HG03469 (cell line): ENCODE results near the gene NPLOC4.

ENCODE experiments used
- ATAC-seq: cut with Tn5 transposase; IDR thresholded peaks from one replicate; pipeline ENCODE4 v1.9.1; 2021; ENCODE audit warnings: mild to moderate bottlenecking, moderate library complexity, moderate number of reproducible peaks; ENCODE audit not compliant: unreplicated experiment

The NPLOC4 gene

DNA sequence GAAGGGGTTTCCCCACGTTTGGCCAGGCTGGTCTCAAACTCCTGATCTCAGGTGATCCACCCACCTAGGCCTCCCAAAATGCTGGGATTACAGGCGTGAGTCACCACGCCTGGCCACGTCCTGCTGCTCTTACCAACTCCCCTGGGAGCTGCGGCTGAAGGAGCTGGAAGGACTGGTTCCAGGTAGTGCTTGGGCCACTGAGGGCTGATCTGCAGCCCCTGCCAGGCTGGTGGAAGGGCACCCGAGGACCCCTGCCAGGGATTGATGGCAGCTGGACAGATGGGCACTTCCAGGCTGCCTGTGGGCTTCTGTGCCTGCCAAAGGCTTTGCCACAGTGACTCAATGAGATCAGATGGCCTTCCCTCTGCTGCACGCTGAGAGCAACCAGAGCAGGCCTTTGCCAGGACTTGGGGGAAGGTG lies 27.1 kb upstream of the NPLOC4 start:
- ATAC-seq: no peak

DNA sequence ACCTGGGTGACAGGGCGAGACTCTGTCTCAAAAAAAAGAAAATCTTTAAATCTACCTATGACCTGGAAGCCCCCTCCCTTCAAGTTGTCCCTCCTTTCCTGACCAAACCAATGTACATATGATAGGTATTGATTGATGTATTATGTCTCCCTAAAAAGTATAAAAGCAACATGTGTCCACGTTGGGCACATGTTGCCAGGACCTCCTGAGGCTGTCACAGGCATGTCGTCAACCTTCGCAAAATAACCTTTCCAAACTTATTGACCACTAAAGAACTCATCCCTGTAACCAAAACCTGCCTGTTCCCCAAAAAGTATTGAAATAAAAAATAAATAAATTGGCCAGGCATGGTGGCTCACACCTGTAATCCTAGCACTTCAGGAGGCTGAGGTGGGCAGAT lies 25.1 kb upstream of the NPLOC4 start:
- ATAC-seq: no peak

DNA sequence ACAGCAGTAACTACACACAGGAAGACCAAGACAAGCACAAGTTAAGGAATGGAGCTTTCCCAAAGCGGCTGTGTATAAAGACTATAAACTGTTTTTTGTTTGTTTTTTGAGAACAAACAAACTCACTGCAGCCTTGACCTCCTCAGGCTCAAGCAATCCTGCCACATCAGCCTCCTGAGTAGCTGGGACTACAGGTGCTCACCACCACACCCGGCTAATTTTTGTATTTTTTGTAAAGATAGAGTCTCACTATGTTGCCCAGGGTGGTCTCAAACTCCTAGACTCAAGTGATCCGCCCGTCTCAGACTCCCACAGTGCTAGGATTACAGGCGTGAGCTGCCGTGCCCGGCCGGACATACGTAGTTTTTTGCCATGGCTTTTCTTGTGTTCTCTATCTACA lies 23.5 kb upstream of the NPLOC4 start:
- ATAC-seq: no peak

- ATAC-seq: no peak
Observed at GRCh38 chr17:81659038-81659437, 22.1 kb upstream of the NPLOC4 start.

GRCh38 chr17:81656835-81657234 lies 19.9 kb upstream of the NPLOC4 start:
- no peak for ATAC-seq

DNA sequence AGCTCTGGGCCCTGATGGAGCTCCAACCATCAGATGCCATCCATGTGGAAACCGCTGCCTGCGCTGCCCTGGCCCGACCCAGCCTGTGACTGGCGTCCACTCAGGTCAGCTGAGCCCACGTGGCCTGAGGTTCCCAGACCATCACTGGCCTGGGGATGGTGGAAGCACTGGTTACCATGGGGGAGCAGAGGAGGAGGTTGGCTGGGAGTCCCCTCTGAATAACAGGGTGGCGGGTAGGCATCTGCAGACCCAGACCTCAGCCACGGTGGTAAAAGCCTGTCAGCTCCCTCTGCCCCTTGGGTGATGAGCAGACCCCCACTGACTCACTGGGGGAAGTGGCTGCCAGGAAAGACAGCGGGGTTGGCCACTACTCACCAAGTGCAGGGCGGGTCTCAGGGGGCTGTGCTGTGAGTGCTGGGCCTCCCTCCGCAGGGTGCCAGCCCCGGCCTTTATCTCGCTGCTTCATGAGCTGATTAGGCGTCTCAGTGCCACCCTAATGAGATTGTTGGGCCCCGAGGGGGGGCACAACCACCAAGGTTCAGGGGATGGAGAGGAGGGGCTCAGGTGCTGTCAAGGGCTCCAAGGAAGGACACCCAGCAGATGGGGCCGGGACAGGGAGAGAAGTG lies 19.3 kb upstream of the NPLOC4 start, which contains the start of gene PDE6G:
Gene PDE6G, minus strand, starts transcription at position 425 of the 626 bp plus-strand sequence. CDS start 3,237 bp downstream, outside the sequence.
- no peak for ATAC-seq

GRCh38 chr17:81655378-81656117 lies 18.6 kb upstream of the NPLOC4 start:
- ATAC-seq: no peak

DNA sequence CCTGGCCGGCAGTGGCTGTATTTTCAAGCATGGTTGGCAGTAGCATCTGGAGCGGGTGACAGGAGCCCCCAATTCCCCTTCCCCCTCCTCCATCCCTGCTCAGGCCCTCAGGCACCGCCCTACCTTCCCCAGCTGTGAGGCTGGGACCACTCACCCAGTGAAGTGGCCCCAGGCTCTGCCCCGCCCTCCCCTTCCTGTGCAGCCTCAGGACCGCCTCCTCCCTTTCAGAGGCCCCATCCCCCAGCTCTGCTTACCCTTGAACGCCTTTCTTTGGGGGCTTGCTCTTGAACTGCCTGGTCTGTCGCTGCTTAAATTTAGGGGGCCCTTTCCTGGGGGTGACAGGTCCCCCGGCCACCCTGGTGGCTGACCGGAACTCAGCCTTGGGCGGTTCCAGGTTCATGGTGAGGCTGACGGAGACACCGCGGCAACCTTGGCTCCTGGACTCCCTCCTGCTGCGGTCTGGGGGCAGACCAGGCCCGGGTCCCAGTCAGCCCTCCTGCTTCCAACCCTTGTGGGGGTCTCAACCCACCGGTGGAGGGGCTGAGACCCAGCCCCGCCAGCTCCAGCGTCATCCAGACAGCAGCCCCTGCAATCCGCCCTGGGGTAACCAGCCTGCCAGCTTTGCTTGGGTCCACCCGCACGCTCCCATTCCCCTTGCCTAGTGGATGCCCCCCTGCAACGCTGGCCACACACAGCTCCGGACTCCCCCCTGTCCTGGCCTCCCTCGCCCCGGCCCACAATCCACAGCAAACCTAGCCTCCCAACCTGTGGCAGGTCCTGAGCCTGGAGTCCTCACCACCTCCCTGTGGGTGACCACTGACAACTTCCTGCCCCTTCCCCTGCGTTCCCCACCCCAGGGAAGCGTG lies 16.2 kb upstream of the NPLOC4 start:
- no peak for ATAC-seq

GRCh38 chr17:81651692-81652091 lies 14.8 kb upstream of the NPLOC4 start:
- ATAC-seq: no peak

DNA sequence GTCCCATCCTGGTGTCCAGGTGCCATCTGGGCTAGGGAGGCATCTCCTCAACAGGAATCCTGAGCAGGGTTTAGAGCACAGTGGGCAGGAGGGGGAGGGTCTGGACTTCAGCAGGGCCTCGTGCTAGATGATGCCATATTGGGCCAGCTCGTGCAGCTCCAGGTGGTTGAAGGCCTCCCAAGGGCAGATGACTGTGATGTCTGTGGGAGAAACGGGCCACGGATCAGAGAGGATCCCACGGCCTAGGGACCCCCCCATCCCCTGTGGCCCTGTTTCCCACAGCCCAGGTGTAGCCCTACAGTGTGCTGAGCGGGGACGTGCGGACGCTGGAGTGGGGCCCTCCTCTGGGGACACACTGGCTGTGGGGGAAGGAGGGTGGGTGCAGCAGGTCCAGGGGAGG lies 14.0 kb upstream of the NPLOC4 start:
- ATAC-seq: no peak

DNA sequence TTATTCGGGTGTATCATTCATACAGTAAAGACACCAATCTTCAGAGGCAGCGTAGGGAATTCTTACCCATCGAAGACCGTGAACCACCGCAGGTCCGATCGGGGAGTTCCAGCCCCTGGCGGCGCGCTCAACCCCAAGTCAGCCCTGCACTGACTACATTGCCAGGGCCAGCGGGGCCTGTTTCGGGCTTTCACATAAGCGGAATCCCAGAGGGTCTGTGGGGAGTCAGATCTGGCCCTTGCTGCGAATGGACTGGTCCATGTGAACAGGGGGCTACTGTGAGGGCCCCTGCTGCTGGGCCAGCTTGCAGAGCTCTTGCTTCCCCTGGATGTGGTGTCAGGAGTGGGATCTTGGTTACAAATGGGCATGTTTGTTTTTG lies 11.8 kb upstream of the NPLOC4 start:
- no peak for ATAC-seq

DNA sequence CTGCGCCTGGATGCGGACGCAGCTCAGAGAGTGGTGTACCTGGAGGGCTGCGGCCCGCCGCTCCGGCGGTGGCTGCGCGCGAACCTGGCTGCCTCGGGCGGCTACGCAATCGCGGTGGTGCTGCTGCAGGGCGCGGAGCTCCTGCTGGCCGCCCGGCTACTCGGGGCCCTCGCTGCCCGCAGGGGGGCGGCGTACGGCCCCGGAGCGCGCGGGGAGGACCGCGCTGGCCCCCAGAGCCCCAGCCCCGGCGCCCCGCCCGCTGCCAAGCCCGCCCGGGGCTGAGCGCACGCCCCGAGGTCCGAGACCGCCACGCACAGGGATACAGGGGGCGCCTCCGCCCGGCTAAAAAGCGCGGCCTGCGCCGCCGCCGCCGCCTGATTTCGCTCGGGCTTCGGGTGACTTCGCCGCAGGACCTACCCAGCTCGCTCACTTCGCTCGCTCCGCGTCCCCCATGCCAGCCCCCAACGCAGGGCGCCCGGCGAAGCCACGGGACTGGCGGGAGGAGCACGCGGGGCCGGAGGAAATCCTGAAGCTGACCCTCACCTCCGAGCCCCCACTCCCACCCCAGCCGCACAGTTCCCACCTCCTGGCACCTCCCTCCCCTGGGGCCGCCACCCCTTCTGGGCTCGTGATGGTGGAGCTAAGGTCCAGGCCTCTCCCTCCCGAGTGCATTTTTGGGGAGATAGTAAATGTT lies 11.2 kb upstream of the NPLOC4 start:
- no peak for ATAC-seq

- no peak for ATAC-seq
Observed at GRCh38 chr17:81647640-81648012, 10.7 kb upstream of the NPLOC4 start.

DNA sequence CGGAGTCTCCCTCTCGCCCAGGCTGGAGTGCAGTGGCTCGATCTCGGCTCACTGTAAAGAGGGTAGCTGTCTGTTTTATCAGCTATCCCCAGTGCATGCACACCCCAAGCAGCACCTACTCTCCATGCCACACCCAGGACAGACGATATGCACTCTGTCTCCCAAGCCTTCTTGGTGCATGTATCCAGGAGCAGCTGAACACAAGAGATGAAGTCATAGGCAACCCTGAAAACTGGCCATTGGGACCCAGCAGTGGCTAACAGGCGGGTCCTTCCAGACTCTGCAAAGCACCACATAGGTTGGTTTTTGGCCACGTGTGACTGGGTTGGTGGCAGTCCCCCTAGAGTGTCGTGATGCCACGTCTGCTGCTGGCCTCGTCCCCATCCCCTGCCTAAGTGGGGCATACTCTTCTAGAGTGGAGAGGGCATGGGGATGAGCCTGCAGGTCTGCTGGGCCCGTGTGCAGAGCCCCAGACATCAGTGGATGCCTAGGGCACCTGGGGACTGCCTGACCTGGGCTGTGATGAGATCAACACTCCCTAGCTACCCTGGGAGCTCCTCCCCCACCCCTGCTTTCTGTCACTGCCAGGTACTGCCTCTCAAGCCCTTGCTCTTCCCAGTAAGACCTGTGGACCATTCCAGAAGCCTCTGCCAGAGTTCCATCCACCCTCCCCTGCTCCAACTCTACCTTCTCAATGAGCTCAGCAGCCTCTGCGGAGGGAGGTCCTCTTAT lies 10.1 kb upstream of the NPLOC4 start:
- ATAC-seq: no peak

- ATAC-seq: no peak
Observed at GRCh38 chr17:81644976-81645952, 8.4 kb upstream of the NPLOC4 start.

- ATAC-seq: no peak
Observed at GRCh38 chr17:81644496-81644895, 7.6 kb upstream of the NPLOC4 start.

DNA sequence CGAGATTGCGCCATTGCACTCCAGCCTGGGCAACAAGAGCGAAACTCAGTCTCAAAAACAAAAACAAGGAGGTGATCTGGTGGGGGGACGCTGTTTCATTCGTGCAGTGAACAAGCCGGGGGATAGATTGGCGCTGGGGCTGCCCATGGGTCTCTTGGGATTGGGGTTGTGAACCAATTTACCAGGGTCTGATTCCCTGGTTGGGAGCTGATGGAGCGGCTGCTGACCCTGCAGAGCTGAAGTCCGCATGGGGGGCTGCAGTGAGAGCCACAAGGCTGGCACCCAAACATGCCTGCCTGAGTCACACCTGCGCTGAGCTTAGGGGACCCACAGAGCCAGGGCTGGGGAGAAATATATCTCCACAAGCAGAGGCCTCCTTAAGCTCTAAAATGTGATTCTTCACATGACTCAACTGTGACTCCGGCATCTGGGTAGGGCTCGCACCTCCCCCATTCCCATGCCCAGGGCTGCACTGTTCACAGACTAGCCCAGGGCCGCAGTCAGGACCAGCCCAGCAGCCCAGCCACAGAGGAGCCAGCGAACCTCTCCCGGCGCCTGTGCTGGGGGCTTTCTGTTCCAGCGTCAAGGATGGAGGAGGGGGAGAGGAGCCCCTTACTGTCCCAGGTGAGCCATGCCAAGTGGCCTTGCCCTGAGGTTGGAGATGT lies 5.0 kb upstream of the NPLOC4 start:
- no peak for ATAC-seq

DNA sequence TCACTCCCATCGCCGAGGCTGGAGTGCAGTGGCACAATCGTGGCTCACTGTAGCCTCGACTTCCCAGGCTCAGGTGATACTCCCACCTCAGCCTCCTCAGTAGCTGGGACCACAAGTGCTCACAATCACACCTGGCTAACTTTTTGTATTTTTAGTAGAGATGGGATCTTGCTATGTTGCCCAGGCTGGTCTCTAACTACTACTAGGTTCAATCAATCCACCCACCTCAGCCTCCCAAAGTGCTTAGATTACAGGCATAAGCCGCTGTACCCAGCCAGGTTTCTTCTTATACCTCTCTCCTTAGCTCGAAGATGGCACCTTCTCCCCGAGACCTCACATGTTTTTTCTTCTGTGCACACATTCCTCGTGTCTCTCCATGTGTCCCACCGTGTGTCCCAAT lies 3.1 kb upstream of the NPLOC4 start:
- ATAC-seq: no peak

DNA sequence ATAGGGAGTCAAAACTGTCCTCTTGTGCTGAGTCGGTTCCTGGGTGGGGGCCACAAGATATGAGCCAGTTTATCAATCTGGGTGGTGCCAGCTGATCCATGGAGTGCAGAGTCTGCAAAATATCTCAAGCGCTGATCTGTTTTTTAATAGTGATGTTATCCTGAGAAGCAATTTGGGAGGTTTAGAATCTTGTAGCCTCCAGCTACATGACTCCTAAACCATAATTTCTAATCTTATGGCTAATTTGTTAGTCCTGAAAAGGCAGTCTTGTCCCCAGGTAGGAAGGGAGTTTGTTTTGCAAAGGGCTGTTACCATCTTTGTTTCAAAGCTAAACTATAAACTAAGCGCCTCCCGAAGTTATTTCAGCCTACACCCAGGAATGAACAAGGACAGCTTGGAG lies 1.8 kb upstream of the NPLOC4 start:
- ATAC-seq: no peak
